OCI-M2 (cell line): ENCODE measurements around the gene NDUFB11.

Experiments used
- DNase-seq: peaks from one replicate; lab custom pipeline; 2025; ENCODE audit not compliant: unreplicated experiment; lab: John Stamatoyannopoulos, UW

The NDUFB11 gene

GRCh38 chrX:47144626-47145394 lies at the start of gene NDUFB11, which contains the start of gene RBM10:
NDUFB11 (minus strand) TSS chrX:47144702; CDS start chrX:47144679, 23 bp downstream.
RBM10 (plus strand) TSS chrX:47145221; CDS start chrX:47147482, 2,261 bp downstream.
- peak; percentile 80 for DNase-seq

DNA sequence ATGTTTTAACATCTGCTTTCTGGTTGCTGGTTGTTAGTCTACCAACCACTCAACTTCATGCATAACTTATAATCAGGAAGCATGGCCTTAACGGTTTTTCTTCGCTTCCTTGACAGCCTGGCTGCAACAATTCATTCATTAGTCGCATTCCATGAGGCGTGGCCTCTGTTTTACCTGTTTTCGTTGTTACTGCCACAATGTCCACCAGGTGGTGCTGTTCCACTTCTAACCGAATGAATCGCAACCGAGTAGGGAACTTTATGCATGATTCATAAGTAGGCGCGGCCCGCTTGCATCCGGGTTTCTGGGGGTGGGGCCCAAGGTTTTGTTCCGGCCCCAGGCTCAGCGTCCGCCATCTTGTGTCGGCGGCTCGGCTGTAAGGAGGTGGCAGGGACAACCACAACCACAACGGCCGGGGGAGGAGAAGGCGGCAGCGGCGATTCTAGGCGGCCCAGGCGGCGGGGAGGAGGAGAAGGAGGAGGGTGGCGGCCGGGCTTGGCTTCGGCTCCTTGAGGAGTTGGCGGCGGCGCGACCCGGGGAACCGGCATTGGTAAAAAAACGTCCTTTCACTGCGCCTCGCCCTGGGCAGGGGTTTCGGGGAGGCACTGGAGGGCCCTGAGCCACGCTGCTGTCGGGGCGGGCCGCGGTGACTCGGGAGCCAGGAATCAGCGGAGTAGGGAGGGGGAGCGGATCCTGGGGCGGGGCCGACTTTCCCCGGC lies 49.1 kb upstream of the NDUFB11 start, which contains the start of gene UBA1:
UBA1 (plus strand) TSS at position 355 of the 719 bp plus-strand sequence. CDS start 4,974 bp downstream, outside the sequence.
- peak; percentile 76 for DNase-seq

GRCh38 chrX:47191806-47192401 lies 47.4 kb upstream of the NDUFB11 start:
- DNase-seq = no peak

GRCh38 chrX:47191331-47191730 lies 46.8 kb upstream of the NDUFB11 start:
- DNase-seq = no peak

DNA sequence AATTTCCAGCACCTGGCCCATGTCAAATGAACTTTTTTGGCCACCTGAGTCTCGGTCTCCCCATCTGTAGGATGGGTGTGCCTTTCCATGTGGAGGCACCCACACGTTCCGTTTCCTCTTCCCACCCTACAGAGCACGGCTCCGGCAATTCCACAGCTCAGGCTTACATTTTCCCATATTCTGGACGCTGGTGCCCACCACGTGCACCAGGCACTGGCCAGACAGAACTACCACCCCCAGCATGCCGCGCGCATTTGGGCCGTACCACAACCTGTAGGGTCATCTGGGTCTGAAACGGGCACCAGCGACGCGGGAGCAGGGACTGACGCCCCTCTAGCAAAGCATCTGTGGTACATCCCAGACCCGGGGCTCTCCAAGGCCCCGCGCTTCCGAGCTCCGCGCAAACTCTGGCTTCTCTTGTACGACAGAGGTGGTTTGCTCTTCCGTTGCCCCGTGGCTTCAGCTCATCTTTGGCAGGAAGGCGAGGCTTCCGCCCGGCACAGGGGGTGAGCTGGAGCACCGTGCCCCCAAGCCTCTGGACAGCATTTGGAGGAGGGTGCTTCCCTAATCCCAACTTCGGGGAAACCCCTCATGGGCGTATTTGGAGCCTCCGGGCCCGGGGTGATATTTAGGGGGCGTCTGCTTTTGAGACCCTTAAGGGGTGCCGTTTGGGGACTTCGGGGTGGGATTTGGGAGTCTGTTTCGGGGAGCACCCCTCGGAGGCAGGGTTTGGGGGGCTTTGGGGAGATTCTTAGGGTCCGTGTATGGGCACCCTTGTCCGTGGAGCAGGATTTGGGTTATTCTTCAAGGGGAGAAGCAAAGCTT lies 46.2 kb upstream of the NDUFB11 start:
- DNase-seq = peak; percentile 75

- no peak for DNase-seq
Observed at GRCh38 chrX:47189906-47190305, 45.4 kb upstream of the NDUFB11 start.

DNA sequence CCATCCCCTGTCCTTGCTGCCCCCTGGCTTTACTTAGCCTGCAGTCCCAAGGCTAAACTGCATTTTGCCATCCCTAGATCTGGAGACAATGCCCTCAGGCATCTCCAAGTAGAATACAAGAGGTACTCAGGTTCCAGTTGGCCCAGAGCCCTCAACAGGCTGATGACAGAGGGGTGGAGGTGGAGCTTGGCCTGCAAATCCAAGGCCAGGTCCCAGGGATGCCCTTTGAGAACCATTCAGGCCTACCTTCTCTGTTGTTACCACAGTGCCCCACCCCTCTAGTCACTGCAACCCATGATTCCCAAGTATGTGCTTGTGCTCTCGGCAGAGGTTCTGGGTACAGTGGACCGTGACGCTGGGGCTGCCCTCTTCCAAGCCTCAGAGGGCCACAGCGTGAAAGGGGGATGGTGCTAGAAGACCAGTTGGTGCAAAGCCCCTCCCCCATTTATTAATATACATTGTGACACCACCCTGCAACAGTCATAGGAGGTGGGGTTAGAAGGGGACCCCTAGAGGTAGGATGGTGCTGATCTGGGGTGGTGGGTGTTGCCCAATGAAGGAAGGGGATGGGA lies 42.7 kb upstream of the NDUFB11 start:
- no peak for DNase-seq

DNA sequence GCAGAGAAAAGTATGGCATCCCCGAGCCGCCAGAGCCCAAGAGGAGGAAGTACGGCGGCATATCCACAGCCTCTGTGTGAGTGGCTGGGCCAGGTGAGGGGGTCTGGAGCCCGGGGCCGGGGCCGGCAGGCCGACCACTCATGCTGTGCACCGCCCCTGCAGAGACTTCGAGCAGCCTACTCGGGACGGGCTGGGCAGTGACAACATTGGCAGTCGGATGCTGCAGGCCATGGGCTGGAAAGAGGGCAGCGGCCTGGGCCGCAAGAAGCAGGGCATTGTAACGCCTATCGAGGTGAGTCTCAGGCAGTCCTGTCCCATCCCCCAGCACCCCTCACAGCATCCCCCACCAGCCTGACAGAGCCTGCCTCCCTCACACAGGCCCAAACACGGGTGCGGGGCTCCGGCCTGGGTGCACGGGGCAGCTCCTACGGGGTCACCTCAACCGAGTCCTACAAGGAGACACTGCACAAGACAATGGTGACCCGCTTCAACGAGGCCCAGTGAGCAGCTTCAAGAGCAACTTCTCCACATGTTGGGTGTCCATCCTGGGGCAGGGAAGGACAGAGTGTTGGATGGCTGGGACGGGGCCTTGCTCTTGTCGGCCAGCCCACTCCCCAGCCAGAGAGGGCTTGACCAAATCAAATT lies 41.7 kb upstream of the NDUFB11 start:
- DNase-seq = no peak

DNA sequence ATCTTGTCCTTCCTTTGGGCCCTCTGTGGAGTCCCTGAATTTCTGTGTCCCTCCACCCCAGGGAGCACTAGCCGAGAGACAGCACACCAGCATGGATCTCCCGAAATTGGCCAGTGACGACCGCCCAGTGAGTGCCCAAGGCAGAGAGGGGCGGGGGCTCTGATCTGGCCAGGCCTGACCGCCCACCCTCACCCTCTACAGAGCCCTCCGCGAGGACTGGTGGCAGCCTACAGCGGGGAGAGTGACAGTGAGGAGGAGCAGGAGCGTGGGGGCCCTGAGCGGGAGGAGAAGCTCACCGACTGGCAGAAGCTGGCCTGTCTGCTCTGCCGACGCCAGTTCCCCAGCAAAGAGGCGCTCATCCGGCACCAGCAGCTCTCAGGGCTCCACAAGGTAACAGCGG lies 40.7 kb upstream of the NDUFB11 start:
- no peak for DNase-seq

GRCh38 chrX:47184486-47184885 lies 40.0 kb upstream of the NDUFB11 start:
- DNase-seq = no peak

DNA sequence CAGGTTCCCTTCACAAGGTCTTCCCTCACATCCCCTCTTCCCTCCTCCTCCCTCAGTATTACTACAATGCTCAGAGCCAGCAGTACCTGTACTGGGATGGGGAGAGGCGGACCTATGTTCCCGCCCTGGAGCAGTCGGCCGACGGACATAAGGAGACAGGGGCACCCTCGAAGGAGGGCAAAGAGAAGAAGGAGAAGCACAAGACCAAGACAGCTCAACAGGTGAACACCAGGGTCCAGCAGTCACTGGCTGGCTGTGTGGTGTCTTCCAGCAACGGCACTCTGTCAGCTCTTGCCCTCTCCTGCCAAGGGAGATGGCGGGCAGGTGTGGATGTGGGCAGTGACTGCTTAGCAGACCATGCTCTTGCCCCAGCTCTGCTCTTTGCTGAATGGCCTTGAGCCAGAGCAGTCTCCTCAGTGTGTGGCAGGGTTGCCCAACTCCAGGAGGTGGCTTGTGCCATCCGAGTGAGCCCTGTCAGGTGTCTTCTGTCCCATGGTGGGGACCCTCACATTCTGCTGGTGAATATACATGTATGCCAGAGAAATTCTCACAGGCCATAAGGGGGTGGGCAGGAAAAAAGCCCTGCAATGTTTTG lies 37.7 kb upstream of the NDUFB11 start:
- DNase-seq = no peak

GRCh38 chrX:47181301-47181700 lies 36.8 kb upstream of the NDUFB11 start:
- no peak for DNase-seq

- DNase-seq = no peak
Observed at GRCh38 chrX:47180346-47180745, 35.8 kb upstream of the NDUFB11 start.

DNA sequence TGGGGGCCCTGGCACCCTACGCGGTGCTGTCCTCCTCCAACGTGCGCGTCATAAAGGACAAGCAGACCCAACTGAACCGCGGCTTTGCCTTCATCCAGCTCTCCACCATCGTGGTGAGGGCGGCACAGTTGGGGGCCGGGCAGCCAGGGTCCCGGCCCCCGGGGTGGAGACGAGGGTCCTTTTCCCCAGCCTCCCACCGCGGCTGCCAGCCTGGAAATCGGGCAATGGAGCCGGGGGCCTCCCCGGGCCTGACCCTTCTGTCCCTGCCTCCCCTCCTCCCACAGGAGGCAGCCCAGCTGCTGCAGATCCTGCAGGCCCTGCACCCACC lies 35.4 kb upstream of the NDUFB11 start:
- DNase-seq = no peak

DNA sequence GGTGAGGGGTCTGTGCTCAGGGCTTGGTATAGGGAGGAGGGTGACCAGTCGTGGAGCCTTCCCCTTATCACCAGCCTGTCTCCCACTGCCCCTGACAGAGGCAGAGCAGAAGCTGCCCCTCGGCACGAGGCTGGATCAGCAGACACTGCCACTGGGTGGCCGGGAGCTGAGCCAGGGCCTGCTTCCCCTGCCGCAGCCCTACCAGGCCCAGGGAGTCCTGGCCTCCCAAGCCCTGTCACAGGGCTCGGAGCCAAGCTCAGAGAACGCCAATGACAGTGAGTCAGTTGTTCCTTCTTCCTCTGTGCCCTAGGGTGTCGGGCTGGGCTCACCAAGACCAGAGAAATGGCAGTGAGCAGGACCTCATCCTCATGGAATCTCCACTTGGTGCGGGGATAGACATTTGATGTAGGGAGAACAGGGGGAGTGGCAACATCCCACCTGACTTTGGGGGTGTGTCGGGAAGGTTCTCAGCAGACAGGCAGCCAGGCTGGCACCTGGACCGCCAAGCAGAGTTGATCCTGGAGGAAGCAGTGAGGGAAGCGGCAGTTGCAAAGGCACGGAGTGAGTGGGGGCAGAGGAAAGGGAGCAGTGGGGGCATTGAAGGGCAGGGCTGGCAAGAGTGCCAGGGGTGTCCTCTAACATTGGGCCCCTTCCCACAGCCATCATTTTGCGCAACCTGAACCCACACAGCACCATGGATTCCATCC lies 34.9 kb upstream of the NDUFB11 start:
- DNase-seq = no peak

- DNase-seq = no peak
Observed at GRCh38 chrX:47178337-47178736, 33.8 kb upstream of the NDUFB11 start.

DNA sequence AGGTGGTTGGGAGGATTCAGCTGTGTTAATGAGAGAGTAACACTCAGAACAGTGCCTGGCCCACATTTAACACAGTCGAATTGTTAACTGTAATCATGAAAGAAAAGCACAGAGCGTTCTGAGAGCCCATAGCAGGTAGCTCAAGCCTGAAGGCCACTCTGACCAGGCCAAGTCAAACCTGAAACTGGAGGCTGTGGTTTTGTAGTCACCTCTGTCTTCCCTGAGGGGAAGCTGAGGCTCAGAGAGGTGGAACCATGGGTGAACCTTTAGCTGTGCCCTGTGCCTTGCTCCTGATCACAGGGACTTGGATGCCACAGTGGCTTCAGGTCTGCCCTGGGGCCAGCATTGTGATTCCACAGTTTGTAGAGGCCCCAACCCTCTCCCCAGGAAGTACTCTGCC lies 32.6 kb upstream of the NDUFB11 start:
- DNase-seq = no peak

- DNase-seq = no peak
Observed at GRCh38 chrX:47176101-47176740, 31.7 kb upstream of the NDUFB11 start.

DNA sequence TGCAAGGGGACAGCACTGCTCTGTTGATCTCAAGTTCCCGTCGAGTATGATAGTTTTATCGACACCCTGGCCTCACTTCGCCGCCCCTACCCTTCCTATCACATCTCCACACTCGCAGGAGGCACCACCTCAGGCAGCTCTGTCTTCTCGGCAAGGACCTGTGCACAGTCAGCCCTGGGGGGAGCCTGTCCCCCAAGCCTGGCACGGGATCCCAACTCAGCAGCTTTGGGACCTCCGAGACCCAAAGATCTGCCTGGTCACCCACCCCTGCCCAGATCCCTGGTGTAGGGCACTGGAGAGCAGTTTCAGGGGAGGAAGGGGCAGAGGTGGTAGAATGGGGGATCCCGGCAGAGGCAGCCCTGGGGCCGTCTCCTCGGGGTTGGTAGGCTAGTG lies 31.1 kb upstream of the NDUFB11 start:
- DNase-seq = no peak
